Sigmoid colon (tissue), 7 donors: Measurements from ENCODE around the gene PPCDC. TPM values are rescaled to one million over a fixed set of nuclear protein-coding genes. Genes with fewer than 3 reads are reported as not detected.

Experiments
- DNase-seq: peaks from one replicate; pipeline ENCODE4 v3.0.0-alpha.2; 2019
- H3K27ac ChIP-seq, 4 donors: fragments of 200-600 bp; sonication (generic); one replicate each; pipeline ENCODE4 v1.5.1; 2016 to 2019; ENCODE audit warnings: mild to moderate bottlenecking in 1 of 4
- H3K27me3 ChIP-seq, 3 donors: fragments of 200-600 bp; sonication (generic); one replicate each; pipeline ENCODE4 v1.5.1; 2019; ENCODE audit warnings: mild to moderate bottlenecking in 1 of 3
- H3K36me3 ChIP-seq, 4 donors: fragments of 200-600 bp; sonication (generic); one replicate each; pipeline ENCODE4 v1.5.1; 2016 to 2019
- H3K4me1 ChIP-seq, 4 donors: fragments of 200-600 bp; sonication (generic); one replicate each; pipeline ENCODE4 v1.5.1; 2017 to 2019
- H3K4me3 ChIP-seq, 4 donors: fragments of 200-600 bp; sonication (generic); one replicate each; pipeline ENCODE4 v1.5.1; 2017 to 2019; ENCODE audit warnings: mild to moderate bottlenecking in 2 of 4, moderate library complexity in 1 of 4
- H3K9me3 ChIP-seq, 4 donors: fragments of 200-600 bp in 3 of 4; sonication (generic) in 3 of 4; one replicate each; pipeline versions ENCODE4 v1.5.1 to v1.6.1; 2013 to 2019
- CTCF ChIP-seq, 4 experiments: fragments of 450-650 bp in 3 of 4; fragments of 200-600 bp in 1 of 4; IDR thresholded peaks; one replicate each; pipeline ENCODE4 v1.5.1; 2016 to 2019; ENCODE audit warnings: antibody characterized with exemption in 4 of 4, mild to moderate bottlenecking in 3 of 4, moderate library complexity in 2 of 4
- EP300 ChIP-seq, 4 donors: sonication (generic); formaldehyde crosslinking; IDR thresholded peaks; one replicate each; pipeline ENCODE4 v1.6.1; 2017; ENCODE audit warnings: antibody characterized with exemption in 4 of 4
- POLR2A ChIP-seq, 2 donors: fragments of 450-650 bp; IDR thresholded peaks; one replicate each; pipeline ENCODE4 v1.6.1; 2016; ENCODE audit warnings: antibody characterized with exemption in 2 of 2, mild to moderate bottlenecking in 2 of 2, moderate library complexity in 2 of 2
- POLR2AphosphoS5 ChIP-seq, 4 donors: sonication (generic); formaldehyde crosslinking; IDR thresholded peaks; one replicate each; pipeline ENCODE4 v1.6.1; 2017; ENCODE audit warnings: antibody characterized with exemption in 4 of 4
- whole genome bisulfite sequencing, 2 donors: extraction: QIAGEN DNeasy Blood & Tissue Kit; methylation state at CpG; one replicate each; pipeline ENCODE4 v1.1.7; 2013; 5-methylcytosine and 5-hydroxymethylcytosine counted together
- intact Hi-C: fragments of 100-400 bp; cut with DNase I; formaldehyde crosslinking; loops from one replicate; pipeline ENCODE4 v1.15.1; 2023
- polyA plus RNA-seq, 3 donors: library from polyadenylated mRNA; stranded (reverse); fragments of 200-250 nt; gene quantifications; one replicate each; pipeline ENCODE4 v1.2.3, GENCODE V29; 2013
- total RNA-seq, 4 donors: library from RNA; depleted of rRNA; stranded (reverse); fragments of >200 nt; gene quantifications; one replicate each; pipeline ENCODE4 v1.1.0, GENCODE V29; 2016
- donor health status: healthy with polysubstance abuse.
- donor health status: Bipolar disorder and iron deficiency.
- donor health status: healthy.

Gene PPCDC, protein sequence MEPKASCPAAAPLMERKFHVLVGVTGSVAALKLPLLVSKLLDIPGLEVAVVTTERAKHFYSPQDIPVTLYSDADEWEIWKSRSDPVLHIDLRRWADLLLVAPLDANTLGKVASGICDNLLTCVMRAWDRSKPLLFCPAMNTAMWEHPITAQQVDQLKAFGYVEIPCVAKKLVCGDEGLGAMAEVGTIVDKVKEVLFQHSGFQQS
- total RNA-seq (10 to 100 TPM in 2 of 4 donors, 1 to 10 TPM in 2; 7.9 to 18.9 (median 12.0) TPM), polyA plus RNA-seq (10 to 100 TPM; 16.2 to 37.0 (median 31.2) TPM)

- Histone ChIP-seq H3K36me3 (no peaks in the 10 kb centered on the region), H3K4me3 (peak within 1 kb of the TSS; percentile 76 to 94 (median 85)), H3K27ac (peak within 1 kb of the TSS; percentile 86 to 90 (median 87)), H3K27me3 (no peaks in the 10 kb centered on the region), H3K9me3 (no peaks in the 10 kb centered on the region), H3K4me1 (peaks cover 0 to 24% (median 12%) of the 10 kb centered on the region in 4 donors)
- TF ChIP-seq CTCF (IDR thresholded peaks at IDR 0.05): no peak
- TF ChIP-seq POLR2AphosphoS5 (IDR thresholded peaks at IDR 0.05): peak; percentile 88 to 97 (median 92)
- no peak for TF ChIP-seq EP300 (IDR thresholded peaks at IDR 0.05)
- TF ChIP-seq POLR2A (IDR thresholded peaks at IDR 0.05): peak; percentile 83 to 92
- intact Hi-C loops: loop anchor here (2.0 kb wide), 1 partner anchor 67 kb away; the partner anchor contains the start of gene RPP25
- 4 to 5% methylated on average over 40 of the region's 40 CpGs for WGBS, 2 donors
- peak; percentile 98 for DNase-seq
These were observed at the start of gene PPCDC for GRCh38 chr15:75023181-75023871. Gene PPCDC (plus strand): TSS chr15:75023590. CDS start chr15:75028319, 4,729 bp downstream.

GRCh38 chr15:74976159-74976558, 47.2 kb upstream of the PPCDC start:
- no peaks in the 10 kb centered on the region for H3K4me1 ChIP-seq
- intact Hi-C loops: no loop called here
- H3K27ac ChIP-seq: no peak overlapping the region
- no peaks in the 10 kb centered on the region for H3K27me3 ChIP-seq
- 53 to 82% methylated on average over 1 of the region's 1 CpG for WGBS, 2 donors
- no peaks in the 10 kb centered on the region for H3K9me3 ChIP-seq
- H3K36me3 ChIP-seq: no peaks in the 10 kb centered on the region
- TF ChIP-seq EP300 (IDR thresholded peaks at IDR 0.05) (no peak), CTCF (IDR thresholded peaks at IDR 0.05) (no peak), POLR2AphosphoS5 (IDR thresholded peaks at IDR 0.05) (no peak), POLR2A (IDR thresholded peaks at IDR 0.05) (no peak)
- no peak for DNase-seq
- H3K4me3 ChIP-seq: no peak overlapping the region

DNA sequence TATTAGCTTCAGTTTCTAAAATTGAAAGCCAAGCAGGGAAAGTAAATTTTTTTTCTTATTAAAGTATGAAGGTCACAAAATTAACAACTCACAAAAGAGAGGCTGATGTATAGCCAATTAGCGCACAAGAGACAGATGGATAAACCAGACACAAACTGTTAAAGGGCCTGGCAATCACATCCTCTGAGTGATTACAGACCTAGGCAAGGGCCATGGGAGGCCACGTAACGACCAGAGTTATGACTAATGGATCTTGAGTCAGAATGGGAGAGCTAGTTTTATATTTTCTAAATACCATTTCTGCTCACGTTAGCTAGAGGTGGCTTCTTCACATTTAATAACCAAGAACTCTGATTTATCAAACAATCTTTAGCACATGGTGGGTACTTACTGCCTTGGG, 45.8 kb upstream of the PPCDC start:
- H3K4me3 ChIP-seq: no peak overlapping the region
- no peak overlapping the region for H3K27ac ChIP-seq
- H3K4me1 ChIP-seq: no peaks in the 10 kb centered on the region
- TF ChIP-seq CTCF (IDR thresholded peaks at IDR 0.05): no peak
- TF ChIP-seq POLR2AphosphoS5 (IDR thresholded peaks at IDR 0.05): no peak
- no peak for TF ChIP-seq POLR2A (IDR thresholded peaks at IDR 0.05)
- no peak for TF ChIP-seq EP300 (IDR thresholded peaks at IDR 0.05)
- H3K36me3 ChIP-seq: no peaks in the 10 kb centered on the region
- H3K9me3 ChIP-seq: no peaks in the 10 kb centered on the region
- no peak for DNase-seq
- H3K27me3 ChIP-seq: no peaks in the 10 kb centered on the region
- WGBS, 2 donors: 68 to 72% methylated on average over 4 of the region's 4 CpGs
- intact Hi-C loops: no loop called here

GRCh38 chr15:74978077-74978476, 45.3 kb upstream of the PPCDC start:
- Histone ChIP-seq H3K27me3 (no peaks in the 10 kb centered on the region), H3K4me3 (no peak overlapping the region), H3K4me1 (no peaks in the 10 kb centered on the region), H3K9me3 (no peaks in the 10 kb centered on the region), H3K27ac (no peak overlapping the region), H3K36me3 (no peaks in the 10 kb centered on the region)
- TF ChIP-seq POLR2AphosphoS5 (IDR thresholded peaks at IDR 0.05) (no peak), CTCF (IDR thresholded peaks at IDR 0.05) (no peak), POLR2A (IDR thresholded peaks at IDR 0.05) (no peak), EP300 (IDR thresholded peaks at IDR 0.05) (no peak)
- WGBS, 2 donors: 89 to 95% methylated on average over 1 of the region's 1 CpG
- intact Hi-C loops: no loop called here
- DNase-seq: no peak
